HEK293T (cell line): ENCODE data around the gene SLC37A1.

Experiments
- ELF4 ChIP-seq: fragments of 450-650 bp; IDR thresholded peaks from 2 replicates; pipeline ENCODE4 v1.6.1; 2017; ENCODE audit warnings: antibody characterized with exemption
- FOXA1 ChIP-seq: fragments of 450-650 bp; IDR thresholded peaks from 2 replicates; pipeline ENCODE4 v1.6.1; 2016; ENCODE audit warnings: mild to moderate bottlenecking
- FOXK2 ChIP-seq: fragments of 450-650 bp; IDR thresholded peaks from 2 replicates; pipeline ENCODE4 v1.6.1; 2016; ENCODE audit warnings: mild to moderate bottlenecking
- FOXM1 ChIP-seq: fragments of 450-650 bp; IDR thresholded peaks from 2 replicates; pipeline ENCODE4 v1.6.1; 2017; ENCODE audit warnings: mild to moderate bottlenecking, borderline replicate concordance
- HDGF ChIP-seq: fragments of 450-650 bp; IDR thresholded peaks from 2 replicates; pipeline ENCODE4 v1.6.1; 2017; ENCODE audit warnings: antibody characterized with exemption, borderline replicate concordance
- L3MBTL2 ChIP-seq: fragments of 450-650 bp; conservative IDR thresholded peaks from 2 replicates; pipeline ENCODE4 v1.6.1; 2016; ENCODE audit warnings: mild to moderate bottlenecking
- LEF1 ChIP-seq: fragments of 450-650 bp; IDR thresholded peaks from 2 replicates; pipeline ENCODE4 v1.6.1; 2017; ENCODE audit warnings: mild to moderate bottlenecking, borderline replicate concordance
- NFRKB ChIP-seq: fragments of 450-650 bp; IDR thresholded peaks from 2 replicates; pipeline ENCODE4 v1.6.1; 2016; ENCODE audit warnings: mild to moderate bottlenecking, moderate library complexity
- SP1 ChIP-seq: fragments of 450-650 bp; IDR thresholded peaks from 2 replicates; pipeline ENCODE4 v1.6.1; 2017
- SUZ12 ChIP-seq: fragments of 450-650 bp; IDR thresholded peaks from 2 replicates; pipeline ENCODE4 v1.6.1; 2016; ENCODE audit warnings: mild to moderate bottlenecking
- TARDBP ChIP-seq: fragments of 450-650 bp; IDR thresholded peaks from 2 replicates; pipeline ENCODE4 v1.6.1; 2016
- TF ChIP-seq, protein P1 (sequence below): fragments of 450-650 bp; IDR thresholded peaks from 2 replicates; pipeline ENCODE4 v1.6.1; 2016

DNA sequence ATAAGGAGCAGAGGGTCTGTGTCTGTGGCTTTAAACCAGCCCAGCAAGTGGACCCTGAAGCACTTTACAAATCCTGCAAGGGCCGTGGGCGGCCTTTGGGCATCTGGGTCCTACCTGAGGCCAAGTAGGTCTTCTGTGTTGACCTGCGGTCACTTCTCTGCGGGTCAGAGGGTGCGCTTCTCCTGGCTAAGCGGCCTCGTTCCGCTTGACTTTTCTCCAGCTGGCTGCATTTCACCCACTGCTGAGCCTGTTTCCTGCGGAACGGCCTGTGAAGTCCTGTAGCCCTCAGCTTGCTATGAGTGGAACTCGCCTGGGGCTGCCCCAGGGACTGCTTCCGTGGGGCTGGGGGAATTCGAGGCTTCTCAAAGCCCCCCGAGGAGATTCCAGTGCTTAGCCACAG lies 43.3 kb downstream of the SLC37A1 start:
- TF ChIP-seq LEF1 (no peak), FOXK2 (no peak), L3MBTL2 (no peak), FOXM1 (no peak), HDGF (no peak), FOXA1 (no peak), TARDBP (no peak), SUZ12 (no peak), NFRKB (no peak), ELF4 (no peak), SP1 (no peak)
- TF ChIP-seq, protein P1, sequence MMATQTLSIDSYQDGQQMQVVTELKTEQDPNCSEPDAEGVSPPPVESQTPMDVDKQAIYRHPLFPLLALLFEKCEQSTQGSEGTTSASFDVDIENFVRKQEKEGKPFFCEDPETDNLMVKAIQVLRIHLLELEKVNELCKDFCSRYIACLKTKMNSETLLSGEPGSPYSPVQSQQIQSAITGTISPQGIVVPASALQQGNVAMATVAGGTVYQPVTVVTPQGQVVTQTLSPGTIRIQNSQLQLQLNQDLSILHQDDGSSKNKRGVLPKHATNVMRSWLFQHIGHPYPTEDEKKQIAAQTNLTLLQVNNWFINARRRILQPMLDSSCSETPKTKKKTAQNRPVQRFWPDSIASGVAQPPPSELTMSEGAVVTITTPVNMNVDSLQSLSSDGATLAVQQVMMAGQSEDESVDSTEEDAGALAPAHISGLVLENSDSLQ = no peak
